Neural cell (in vitro differentiated cells): ENCODE data around the gene HPN.

Source experiments
- CTCF ChIP-seq: fragments of 450-650 bp; IDR thresholded peaks from 2 replicates; pipeline ENCODE4 v1.5.1; 2014; ENCODE audit warnings: antibody characterized with exemption, mild to moderate bottlenecking, moderate library complexity; ENCODE audit not compliant: poor library complexity, severe bottlenecking
- MXI1 ChIP-seq: fragments of 450-650 bp; conservative IDR thresholded peaks from 2 replicates; pipeline ENCODE4 v1.6.1; 2014; ENCODE audit warnings: antibody characterized with exemption, mild to moderate bottlenecking; ENCODE audit not compliant: poor library complexity, severe bottlenecking
- TAF1 ChIP-seq: IDR thresholded peaks from 2 replicates; pipeline ENCODE4 v1.6.1; 2012; ENCODE audit warnings: low read depth

GRCh38 chr19:34997071-34997617 lies 44.4 kb upstream of the HPN start:
- TF ChIP-seq CTCF = no peak
- TF ChIP-seq TAF1 = no peak
- no peak for TF ChIP-seq MXI1
